ENCODE results near the gene ANKIB1.

Gene ANKIB1

GRCh38 chr7:92245487-92246359 is at the start of gene ANKIB1, which contains the start of gene KRIT1:
TSS of gene ANKIB1 (plus strand) at chr7:92245974. CDS start at chr7:92294979, 49,005 bp downstream.
TSS of gene KRIT1 (minus strand) at chr7:92245914. CDS start at chr7:92242135, 3,779 bp downstream.
- peaks cover 4% of the 10 kb centered on the region; the same call in 1 of the 2 replicates for H3K4me1 ChIP-seq (ENCODE audit: control insufficient read depth, insufficient read depth, low read length)
- H3K9me3 ChIP-seq (ENCODE audit: control insufficient read depth, insufficient read depth, low read depth, low read length): no peaks in the 10 kb centered on the region
- ChIA-PET CTCF (interaction anchor here (0.6 to 1.6 kb wide), 5 partner anchors 68 to 374 kb away, joined by 3 to 9 read pairs (median 3); partner anchors contain the start of gene GATAD1), POLR2A (interaction anchor here (0.6 to 1.9 kb wide), 13 partner anchors 9 to 283 kb away, joined by 3 to 22 read pairs (median 4); partner anchors contain the start of genes CYP51A1, GATAD1, PEX1 and RBM48)
- peak within 1 kb of the TSS; percentile 93 for H3K4me3 ChIP-seq (ENCODE audit: low read depth, low read length)
- peaks cover 6 to 19% of the 10 kb centered on the region in 2 experiments for H3K36me3 ChIP-seq (ENCODE audit: control insufficient read depth in 2 of 2, insufficient read depth in 1 of 2, low read length in 2 of 2)
- peak within 1 kb of the TSS; percentile 81 for H3K27ac ChIP-seq (ENCODE audit: extremely low read depth, low read depth, low read length)
- TF ChIP-seq EGR2 (tag by site-specific recombination; IDR thresholded peaks at IDR 0.05; ENCODE audit: low read depth) (peak; percentile 57), ZFP37 (tag by site-specific recombination; IDR thresholded peaks at IDR 0.05) (peak; percentile 66; the same call in 1 of the 2 replicates), SP7 (tag by site-specific recombination; IDR thresholded peaks at IDR 0.05) (0 out of 2 replicates have a peak, but pooled peaks have one; percentile 24), ZNF76 (tag by site-specific recombination; IDR thresholded peaks at IDR 0.05; ENCODE audit: borderline replicate concordance, low read depth) (peak; percentile 89), ZBTB17 (tag by site-specific recombination; IDR thresholded peaks at IDR 0.05) (0 out of 2 replicates have a peak, but pooled peaks have one; percentile 32), ZNF423 (tag by site-specific recombination; IDR thresholded peaks at IDR 0.05) (peak; percentile 54), ZNF501 (tag by site-specific recombination; IDR thresholded peaks at IDR 0.05) (peak; percentile 91), ZNF280D (tag by site-specific recombination; IDR thresholded peaks at IDR 0.05) (0 out of 2 replicates have a peak, but pooled peaks have one; percentile 19), ZBTB48 (tag by site-specific recombination; IDR thresholded peaks at IDR 0.05) (peak; percentile 81), SCRT1 (tag by site-specific recombination; IDR thresholded peaks at IDR 0.05; ENCODE audit: borderline replicate concordance) (no peak), REST (tag by site-specific recombination; IDR thresholded peaks at IDR 0.05) (peak; percentile 61; the same call in 1 of the 2 replicates), ZNF398 (tag by site-specific recombination; IDR thresholded peaks at IDR 0.05) (peak; percentile 75), OSR2 (tag by site-specific recombination; IDR thresholded peaks at IDR 0.05) (0 out of 2 replicates have a peak, but pooled peaks have one; percentile 8), ZNF596 (tag by site-specific recombination; IDR thresholded peaks at IDR 0.05) (no peak), ZNF660 (tag by site-specific recombination; IDR thresholded peaks at IDR 0.05) (no peak), IKZF3 (tag by site-specific recombination; IDR thresholded peaks at IDR 0.05) (no peak; the same call in 1 of the 2 replicates), ZIC2 (tag by site-specific recombination; IDR thresholded peaks at IDR 0.05) (peak; percentile 18), ZFHX2 (tag by site-specific recombination; conservative IDR thresholded peaks at IDR 0.05) (peak; percentile 76), ZNF510 (tag by site-specific recombination; IDR thresholded peaks at IDR 0.05; ENCODE audit: insufficient replicate concordance) (no peak), ZNF555 (tag by site-specific recombination; conservative IDR thresholded peaks at IDR 0.05) (no peak), ZNF629 (tag by site-specific recombination; IDR thresholded peaks at IDR 0.05) (peak; percentile 42; the same call in 1 of the 2 replicates), ZNF518A (tag by site-specific recombination; conservative IDR thresholded peaks at IDR 0.05; ENCODE audit: low read depth) (peak; percentile 98)

All from HEK293 (cell line).